Neuronal stem cell (in vitro differentiated cells): ENCODE measurements around the gene PTPRE.

Experiments
- DNase-seq: peaks from one replicate; pipeline ENCODE4 v3.0.0-alpha.2; 2013; ENCODE audit warnings: low spot score
- H2AFZ ChIP-seq: one replicate; pipeline ENCODE4 v1.6.1; 2013; ENCODE audit warnings: mild to moderate bottlenecking, low read length, inconsistent platforms
- H2AK5ac ChIP-seq: 2 replicates; pipeline ENCODE4 v1.6.1; 2013; ENCODE audit warnings: low read depth, mild to moderate bottlenecking, inconsistent platforms, low read length, moderate library complexity, mixed read lengths
- H2BK120ac ChIP-seq: 2 replicates; pipeline ENCODE4 v1.6.1; 2013; ENCODE audit warnings: low read depth, mild to moderate bottlenecking, inconsistent platforms, low read length, moderate library complexity, mixed read lengths
- H2BK12ac ChIP-seq: one replicate; pipeline ENCODE4 v1.6.1; 2013; ENCODE audit warnings: low read length, inconsistent platforms
- H2BK15ac ChIP-seq: 2 replicates; pipeline ENCODE4 v1.6.1; 2013; ENCODE audit warnings: mild to moderate bottlenecking, low read length, inconsistent platforms, mixed read lengths
- H2BK5ac ChIP-seq: one replicate; pipeline ENCODE4 v1.6.1; 2013; ENCODE audit warnings: inconsistent platforms, mild to moderate bottlenecking, low read length, moderate library complexity
- H3K14ac ChIP-seq: one replicate; pipeline ENCODE4 v1.6.1; 2013; ENCODE audit warnings: low read length, inconsistent platforms
- H3K18ac ChIP-seq: 2 replicates; pipeline ENCODE4 v1.6.1; 2013; ENCODE audit warnings: low read length, inconsistent platforms
- H3K23ac ChIP-seq: 2 replicates; pipeline ENCODE4 v1.6.1; 2013; ENCODE audit warnings: low read depth, mild to moderate bottlenecking, mixed read lengths, low read length, inconsistent platforms; ENCODE audit not compliant: poor library complexity
- H3K27ac ChIP-seq: replicated peaks from 3 replicates; pipeline ENCODE4 v1.5.1; 2013; ENCODE audit warnings: low read length, inconsistent platforms
- H3K27me3 ChIP-seq, 3 experiments: 2 replicates each; pipeline ENCODE4 v1.6.1; 2013; ENCODE audit warnings: low read length in 3 of 3, mild to moderate bottlenecking in 2 of 3, inconsistent platforms in 1 of 3, low read depth in 1 of 3, mixed read lengths in 1 of 3, moderate library complexity in 1 of 3; ENCODE audit not compliant: control insufficient read depth in 3 of 3, insufficient read depth in 3 of 3
- H3K36me3 ChIP-seq, 2 donors: replicated peaks in 1 of 2; 2 replicates each; pipeline ENCODE4 v1.6.1; 2013; ENCODE audit warnings: low read length in 2 of 2; ENCODE audit not compliant: control insufficient read depth in 2 of 2, insufficient read depth in 2 of 2
- H3K4ac ChIP-seq: 2 replicates; pipeline ENCODE4 v1.6.1; 2013; ENCODE audit warnings: inconsistent platforms, mild to moderate bottlenecking, low read length, moderate library complexity
- H3K4me1 ChIP-seq, 2 donors: 1 replicate in 1 of 2; 2 replicates in 1 of 2; pipeline ENCODE4 v1.6.1; 2013; ENCODE audit warnings: low read length in 2 of 2, low read depth in 1 of 2; ENCODE audit not compliant: control insufficient read depth in 2 of 2, insufficient read depth in 1 of 2
- H3K4me2 ChIP-seq: one replicate; pipeline ENCODE4 v1.6.1; 2013; ENCODE audit warnings: mild to moderate bottlenecking, low read length, inconsistent platforms; ENCODE audit not compliant: insufficient read depth, poor library complexity, severe bottlenecking
- H3K4me3 ChIP-seq, 2 donors: 2 replicates each; pipeline ENCODE4 v1.5.1; 2013; ENCODE audit warnings: low read length in 2 of 2, mild to moderate bottlenecking in 2 of 2, inconsistent platforms in 1 of 2, moderate library complexity in 1 of 2
- H3K79me1 ChIP-seq: one replicate; pipeline ENCODE4 v1.6.1; 2013; ENCODE audit warnings: low read depth, mild to moderate bottlenecking, inconsistent platforms, low read length, moderate library complexity
- H3K9ac ChIP-seq: one replicate; pipeline ENCODE4 v1.6.1; 2013; ENCODE audit warnings: mild to moderate bottlenecking, low read depth, low read length, inconsistent platforms; ENCODE audit not compliant: poor library complexity
- H3K9me3 ChIP-seq, 2 donors: replicated peaks in 1 of 2; 2 replicates each; pipeline versions ENCODE3 to v1.6.1; 2013; ENCODE audit warnings: low read length in 2 of 2, mild to moderate bottlenecking in 2 of 2, inconsistent platforms in 1 of 2, low read depth in 1 of 2, mixed read lengths in 1 of 2, moderate library complexity in 1 of 2; ENCODE audit not compliant: control insufficient read depth in 2 of 2, insufficient read depth in 1 of 2
- H4K8ac ChIP-seq: one replicate; pipeline ENCODE4 v1.6.1; 2013; ENCODE audit warnings: low read depth, mild to moderate bottlenecking, inconsistent platforms, low read length, moderate library complexity
- H4K91ac ChIP-seq: one replicate; pipeline ENCODE4 v1.6.1; 2013; ENCODE audit warnings: low read length, low read depth, mild to moderate bottlenecking, inconsistent platforms; ENCODE audit not compliant: poor library complexity
- WGBS, 2 donors: extraction: QIAGEN DNeasy Blood & Tissue Kit; methylation state at CpG; one replicate each; pipeline ENCODE4 v1.1.7; 2013; ENCODE audit warnings: missing lambda C conversion rate in 2 of 2, mixed read lengths in 1 of 2; ENCODE audit not compliant: insufficient read length in 2 of 2, insufficient replicate concordance in 1 of 2; ENCODE audit errors: extremely low coverage in 2 of 2; 5-methylcytosine and 5-hydroxymethylcytosine counted together

PTPRE gene

GRCh38 chr10:128011059-128011979 lies 104.4 kb downstream of the PTPRE start:
- Histone ChIP-seq H4K8ac (no peak overlapping the region), H3K27ac (no peak overlapping the region), H3K4me2 (no peak overlapping the region), H3K4me1 (no peaks in the 10 kb centered on the region), H2AK5ac (no peak overlapping the region), H3K9me3 (peaks cover 0 to 5% of the 10 kb centered on the region in 2 donors), H2BK5ac (no peak overlapping the region), H3K79me1 (no peaks in the 10 kb centered on the region), H2BK15ac (no peak overlapping the region), H3K36me3 (no peaks in the 10 kb centered on the region), H4K91ac (no peak overlapping the region), H3K9ac (no peak overlapping the region), H3K27me3 (peaks cover 0 to 5% (median 3%) of the 10 kb centered on the region in 3 experiments), H3K4me3 (peak overlapping the region in 1 of 2 donors; percentile 7), H2BK12ac (peak overlapping the region; percentile 46), H3K14ac (no peak overlapping the region), H3K4ac (no peak overlapping the region), H3K23ac (no peak overlapping the region), H2BK120ac (no peak overlapping the region), H3K18ac (peak overlapping the region; percentile 67), H2AFZ (no peak overlapping the region)
- WGBS, 2 donors = no CpG with 5 or more reads among the region's 27 CpGs
- DNase-seq = peak; percentile 75

- no peak overlapping the region for H4K91ac ChIP-seq
- no peak overlapping the region for H2BK5ac ChIP-seq
- H2BK15ac ChIP-seq = no peak overlapping the region
- no peak overlapping the region for H3K9ac ChIP-seq
- no peak overlapping the region for H4K8ac ChIP-seq
- peaks cover 0 to 3% (median 2%) of the 10 kb centered on the region in 3 experiments for H3K27me3 ChIP-seq
- no peak overlapping the region for H2AFZ ChIP-seq
- H3K14ac ChIP-seq = no peak overlapping the region
- no peak overlapping the region for H3K4ac ChIP-seq
- peaks cover 0 to 5% of the 10 kb centered on the region in 2 donors for H3K9me3 ChIP-seq
- H2BK120ac ChIP-seq = no peak overlapping the region
- no peak overlapping the region for H3K4me3 ChIP-seq
- DNase-seq = no peak
- no peak overlapping the region for H3K4me2 ChIP-seq
- no CpG with 5 or more reads among the region's 4 CpGs for WGBS, 2 donors
- H3K18ac ChIP-seq = no peak overlapping the region
- no peak overlapping the region for H3K23ac ChIP-seq
- no peaks in the 10 kb centered on the region for H3K36me3 ChIP-seq
- H3K27ac ChIP-seq = no peak overlapping the region
- H3K4me1 ChIP-seq = no peaks in the 10 kb centered on the region
- no peak overlapping the region for H2BK12ac ChIP-seq
- no peaks in the 10 kb centered on the region for H3K79me1 ChIP-seq
- H2AK5ac ChIP-seq = no peak overlapping the region
Measured at GRCh38 chr10:128013626-128014025, 106.7 kb downstream of the PTPRE start.

GRCh38 chr10:128014236-128014635 lies 107.3 kb downstream of the PTPRE start:
- no peak overlapping the region for H3K4me3 ChIP-seq
- DNase-seq = no peak
- no peak overlapping the region for H3K4me2 ChIP-seq
- no peak overlapping the region for H3K23ac ChIP-seq
- no peak overlapping the region for H2AK5ac ChIP-seq
- no peaks in the 10 kb centered on the region for H3K4me1 ChIP-seq
- H3K18ac ChIP-seq = no peak overlapping the region
- no peak overlapping the region for H2BK15ac ChIP-seq
- H3K27me3 ChIP-seq = peaks cover 0 to 3% (median 0%) of the 10 kb centered on the region in 3 experiments
- no peak overlapping the region for H4K91ac ChIP-seq
- no peaks in the 10 kb centered on the region for H3K79me1 ChIP-seq
- no peak overlapping the region for H2AFZ ChIP-seq
- WGBS, 2 donors = no CpG with 5 or more reads among the region's 7 CpGs
- H3K9ac ChIP-seq = no peak overlapping the region
- H3K36me3 ChIP-seq = no peaks in the 10 kb centered on the region
- no peak overlapping the region for H3K14ac ChIP-seq
- no peak overlapping the region for H2BK12ac ChIP-seq
- H3K27ac ChIP-seq = no peak overlapping the region
- H3K9me3 ChIP-seq = peaks cover 0 to 5% of the 10 kb centered on the region in 2 donors
- H2BK5ac ChIP-seq = no peak overlapping the region
- no peak overlapping the region for H3K4ac ChIP-seq
- no peak overlapping the region for H4K8ac ChIP-seq
- H2BK120ac ChIP-seq = no peak overlapping the region

- Histone ChIP-seq H2AFZ (no peak overlapping the region), H3K27me3 (peaks cover 0 to 2% (median 0%) of the 10 kb centered on the region in 3 experiments), H3K9me3 (peaks cover 0 to 5% of the 10 kb centered on the region in 2 donors), H3K36me3 (no peaks in the 10 kb centered on the region), H3K9ac (peak overlapping the region; percentile 14), H4K8ac (no peak overlapping the region), H3K4me3 (no peak overlapping the region), H2BK120ac (no peak overlapping the region), H2BK12ac (no peak overlapping the region), H3K4me1 (no peaks in the 10 kb centered on the region), H3K4me2 (no peak overlapping the region), H3K18ac (peak overlapping the region; percentile 62), H3K14ac (no peak overlapping the region), H3K79me1 (no peaks in the 10 kb centered on the region), H3K23ac (no peak overlapping the region), H3K4ac (no peak overlapping the region), H4K91ac (no peak overlapping the region), H2AK5ac (peak overlapping the region; percentile 41), H3K27ac (no peak overlapping the region), H2BK15ac (peak overlapping the region; percentile 2), H2BK5ac (no peak overlapping the region)
- no CpG with 5 or more reads among the region's 12 CpGs for WGBS, 2 donors
- no peak for DNase-seq
Measured at GRCh38 chr10:128016423-128017060, 109.6 kb downstream of the PTPRE start.
